ENCODE measurements around the gene ACACA.
A peak's percentile ranks its signal among the peaks of the same experiment; 100 is the strongest.
"Not testable (repeated sequence)": the region's sequence is repeated elsewhere in the genome, so short reads cannot be mapped to it uniquely, and the experiment has no call there.

The ACACA gene

DNA sequence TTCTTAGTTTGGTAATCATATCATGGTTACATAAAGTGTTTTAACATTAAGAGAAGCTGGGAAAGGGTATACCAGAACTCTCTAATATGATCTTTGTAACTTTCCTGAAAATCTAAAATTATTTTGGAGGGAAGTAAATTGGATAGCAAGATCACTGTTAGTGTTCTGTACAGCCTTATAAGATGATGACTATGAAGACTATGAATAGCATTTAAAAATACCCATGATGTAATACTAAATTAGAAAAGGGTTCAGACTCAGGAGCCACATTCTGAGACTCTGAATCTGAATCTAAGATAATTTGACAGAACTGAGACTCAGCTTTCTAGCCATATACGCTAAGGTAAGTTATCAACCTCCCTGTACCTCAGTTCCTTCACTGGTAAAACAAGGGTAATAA is 238.9 kb downstream of the ACACA start:
- DNase-seq: no peak

DNA sequence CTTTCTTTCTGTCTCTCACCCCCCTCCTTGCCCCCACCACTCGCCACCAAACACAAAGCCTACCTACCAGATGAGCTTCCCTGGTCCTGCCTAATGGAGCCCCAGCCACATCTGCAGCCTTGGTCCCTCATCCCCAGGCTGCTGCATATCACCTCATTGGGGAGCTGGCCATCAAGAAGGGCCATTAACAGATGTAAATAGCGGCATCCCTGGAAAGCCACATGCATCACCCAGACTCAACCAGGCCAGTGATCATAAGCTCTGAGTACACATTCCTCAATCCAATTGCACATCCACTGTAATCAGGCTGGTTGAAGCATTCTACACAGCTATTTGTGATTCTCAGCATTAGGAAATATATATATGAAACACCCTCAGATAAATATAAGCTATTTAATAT is 242.6 kb downstream of the ACACA start:
- no peak for DNase-seq

DNA sequence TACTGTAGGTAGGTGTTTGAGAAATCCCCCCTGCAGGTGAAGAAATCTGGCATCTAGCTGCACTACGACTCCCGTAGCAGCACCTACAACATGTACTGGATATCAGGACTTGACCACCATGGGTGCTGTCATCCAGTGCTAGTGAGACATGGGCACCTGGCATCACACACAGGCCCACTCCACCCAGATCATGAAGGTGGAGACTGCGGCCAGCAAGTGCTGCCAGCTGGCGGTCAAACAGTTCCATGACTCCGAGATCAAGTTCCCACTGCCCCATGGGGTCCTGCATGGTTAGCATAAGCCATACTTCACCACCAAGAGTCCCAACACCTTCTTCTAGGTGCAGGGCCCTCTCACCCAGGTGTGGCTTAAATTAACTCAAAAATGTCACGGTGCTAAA is 243.8 kb downstream of the ACACA start:
- no peak for DNase-seq

DNA sequence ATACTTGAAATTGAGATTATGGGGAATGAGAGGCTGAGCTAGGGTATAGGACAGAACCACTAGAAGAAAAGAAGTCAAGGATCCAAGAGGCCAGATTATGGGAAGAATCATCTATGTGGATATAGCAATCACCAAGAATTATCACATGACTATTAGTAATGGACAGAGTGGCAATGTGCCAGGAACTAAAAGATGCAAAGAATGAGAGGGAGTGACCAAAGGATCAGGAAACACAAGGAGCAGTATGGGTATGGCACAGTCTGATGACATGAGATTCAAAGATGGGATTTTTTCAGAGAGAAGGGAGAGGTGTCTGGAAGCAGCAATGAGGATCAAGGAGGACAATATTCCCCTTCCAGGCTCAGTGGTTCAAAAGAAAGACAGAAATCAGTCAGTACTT is 245.7 kb downstream of the ACACA start:
- DNase-seq: no peak

DNA sequence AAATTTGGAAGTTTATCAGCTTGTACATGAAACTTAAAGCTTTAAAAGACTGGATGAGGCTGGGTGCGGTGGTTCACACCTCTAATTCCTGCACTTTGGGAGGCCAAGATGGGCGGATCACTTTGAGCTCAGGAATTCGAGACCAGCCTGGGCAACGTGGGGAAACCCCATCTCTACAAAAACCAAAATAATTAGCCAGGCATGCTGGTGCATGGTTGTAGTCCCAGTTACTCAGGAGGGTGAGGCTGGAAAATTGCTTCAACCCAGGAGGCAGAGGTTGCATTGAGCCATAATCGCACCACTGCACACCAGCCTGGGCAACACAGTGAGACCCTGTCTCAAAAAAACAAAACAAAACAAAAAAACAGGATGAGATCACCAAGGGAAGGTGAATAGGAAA is 248.3 kb downstream of the ACACA start:
- DNase-seq: no peak

DNA sequence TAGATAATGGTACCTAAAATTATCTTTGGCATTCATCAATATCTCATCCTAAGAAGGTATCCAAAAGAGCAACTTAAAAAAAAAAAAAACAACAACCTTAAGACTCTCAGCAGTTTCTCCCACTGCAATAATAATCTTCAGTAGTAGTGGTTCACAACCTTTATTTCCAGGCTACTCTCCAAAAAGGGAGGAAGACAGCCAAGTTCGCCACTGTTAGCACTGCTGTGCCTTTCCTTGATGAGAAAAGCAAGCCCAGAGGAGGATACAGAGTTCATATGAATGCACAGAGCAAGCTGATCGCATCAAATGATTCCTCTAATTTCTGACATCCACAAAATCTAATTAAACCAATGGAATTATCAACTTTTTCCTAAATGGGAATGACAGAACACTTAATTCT is 258.5 kb downstream of the ACACA start:
- DNase-seq: no peak

DNA sequence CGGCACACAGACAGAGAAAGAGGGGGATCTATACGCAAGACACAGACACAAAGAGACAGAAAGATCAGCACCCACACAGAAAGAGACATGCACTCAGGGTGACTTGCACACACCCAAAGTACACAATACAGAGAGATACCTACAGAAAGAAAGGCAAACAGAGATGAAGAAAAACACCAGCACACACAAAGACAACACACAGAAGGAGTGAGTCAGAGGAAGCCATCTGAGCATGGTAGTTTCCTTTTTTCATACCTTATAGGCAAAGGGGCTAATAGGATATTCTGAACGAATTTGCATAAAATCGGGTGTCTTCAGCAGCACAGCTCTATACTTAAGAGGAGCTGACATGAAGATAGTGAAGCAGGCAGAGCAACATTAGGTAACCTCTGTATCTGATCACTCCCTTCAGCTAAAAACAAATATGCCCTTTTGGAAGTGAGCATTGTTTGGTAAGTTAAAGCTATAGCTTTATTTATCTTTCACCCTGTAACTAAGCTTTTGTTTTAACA is 259.3 kb downstream of the ACACA start:
- DNase-seq: no peak

DNA sequence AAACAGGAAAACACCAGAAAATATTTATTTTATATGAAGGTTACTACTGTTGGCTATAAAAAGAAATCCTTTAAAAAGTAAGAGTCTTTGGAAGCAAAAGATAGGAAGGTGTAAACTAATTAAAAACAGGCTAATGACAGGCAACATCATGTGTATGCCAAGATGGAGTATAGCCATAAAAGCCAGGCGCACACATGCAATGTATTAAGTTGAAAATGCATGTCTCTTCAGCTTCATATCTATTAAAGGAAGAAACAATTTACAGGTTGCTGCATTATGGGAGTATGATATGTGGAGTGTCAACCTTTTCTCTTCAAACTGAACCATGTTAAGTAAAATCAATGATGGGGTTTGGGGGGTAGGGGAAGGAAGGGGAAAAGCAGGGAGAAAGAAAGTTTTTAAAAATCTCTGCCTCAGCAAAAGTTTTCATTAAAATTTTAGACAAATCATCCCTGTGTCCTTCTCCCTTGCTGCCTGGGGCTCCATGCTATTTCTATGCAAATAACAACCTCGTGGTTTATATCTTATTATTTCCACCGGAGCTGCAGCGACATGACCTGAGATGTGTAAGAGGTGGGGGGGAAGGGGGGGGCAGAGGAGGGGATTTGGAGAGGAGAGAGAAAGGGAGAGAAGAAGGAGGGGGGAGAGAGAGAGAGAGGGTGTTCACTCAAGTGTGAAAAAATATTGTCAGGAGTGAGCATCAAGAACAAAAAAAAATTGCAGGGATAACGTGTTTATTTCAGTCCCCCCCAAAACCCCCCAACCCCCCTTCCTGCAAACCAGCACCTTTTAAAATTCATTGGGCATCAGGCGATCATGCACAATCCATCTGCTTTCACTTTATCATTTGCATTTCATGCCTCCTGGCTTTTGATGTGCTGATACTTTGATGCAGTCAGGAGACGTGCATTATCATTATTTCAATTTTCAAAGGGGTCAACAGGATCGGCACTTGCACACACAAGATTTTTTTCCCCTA is 260.3 kb downstream of the ACACA start:
- peak; percentile 11 for DNase-seq

DNA sequence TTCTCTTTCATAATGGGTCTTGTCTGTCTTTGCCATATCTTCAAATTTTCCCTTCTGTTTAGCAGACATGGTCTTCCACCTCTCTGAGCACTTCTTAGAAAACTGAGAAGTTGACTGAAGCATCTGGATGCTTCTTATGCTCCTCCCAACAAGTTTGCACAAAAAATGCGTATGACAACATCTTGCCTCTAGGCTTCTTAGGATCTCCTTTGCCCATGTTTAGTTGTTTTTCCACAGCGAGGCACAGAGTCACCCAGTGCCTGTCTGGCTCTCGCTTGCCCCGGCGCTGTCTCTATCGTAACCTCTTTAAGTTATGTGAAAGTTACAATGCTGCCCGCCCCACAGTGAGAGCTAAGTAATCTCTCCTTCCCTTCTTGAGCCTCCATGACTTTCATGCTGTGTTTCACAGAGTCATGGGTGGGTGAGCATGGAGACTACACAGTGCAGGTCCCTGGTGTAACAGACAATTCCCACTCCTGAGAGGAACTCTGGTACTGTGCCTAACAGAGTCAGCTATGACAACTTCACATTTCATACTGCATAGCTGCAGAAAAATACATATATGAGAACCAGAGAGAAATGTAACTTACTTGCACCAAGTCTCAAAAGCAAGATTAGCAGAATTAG is 262.4 kb downstream of the ACACA start:
- DNase-seq: no peak

DNA sequence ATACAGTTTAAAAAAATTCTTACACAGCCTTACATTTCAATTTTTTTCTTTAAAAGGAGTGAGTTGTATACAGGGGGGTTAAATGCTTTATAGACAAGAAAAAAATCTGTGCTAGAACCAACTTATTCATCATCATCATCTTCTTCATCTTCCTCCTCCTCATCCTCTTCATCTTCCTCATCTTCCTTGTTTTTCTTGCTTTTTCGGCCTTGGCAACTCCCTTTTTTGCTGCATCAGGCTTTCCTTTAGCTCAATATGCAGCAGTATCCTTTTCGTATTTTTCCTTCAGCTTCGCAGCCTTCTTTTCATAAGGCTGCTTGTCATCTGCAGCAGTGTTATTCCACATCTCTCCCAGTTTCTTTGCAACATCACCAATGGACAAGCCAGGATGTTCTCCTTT is 263.1 kb downstream of the ACACA start:
- DNase-seq: not testable (repeated sequence)

DNA sequence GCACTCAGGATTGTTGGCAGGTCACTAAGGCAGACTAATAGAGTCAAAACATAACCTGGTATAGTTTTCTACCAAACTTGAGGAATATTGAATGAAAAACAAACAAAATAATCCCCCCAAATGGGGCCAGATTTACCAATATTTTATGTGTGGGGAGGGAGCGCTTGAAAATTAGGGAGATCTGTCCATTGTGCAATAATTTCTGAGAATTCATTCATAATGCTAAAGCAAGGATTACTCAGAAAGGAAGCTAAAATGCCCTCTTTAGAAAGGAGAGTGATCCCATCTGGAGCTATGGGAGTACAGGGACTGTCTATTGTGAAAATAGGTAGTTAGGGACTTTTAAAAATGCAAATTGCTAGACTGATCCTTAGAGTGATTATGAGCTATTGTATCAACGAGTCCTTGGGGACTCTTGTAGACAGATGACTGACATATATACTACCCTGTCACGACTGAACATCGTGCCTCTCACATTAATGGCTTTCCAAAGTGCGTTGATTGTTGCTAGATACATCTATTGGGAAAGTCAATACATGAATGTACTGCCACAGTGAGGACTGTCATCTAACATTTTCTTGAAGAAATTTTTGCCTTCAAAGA is 264.2 kb downstream of the ACACA start:
- DNase-seq: no peak

DNA sequence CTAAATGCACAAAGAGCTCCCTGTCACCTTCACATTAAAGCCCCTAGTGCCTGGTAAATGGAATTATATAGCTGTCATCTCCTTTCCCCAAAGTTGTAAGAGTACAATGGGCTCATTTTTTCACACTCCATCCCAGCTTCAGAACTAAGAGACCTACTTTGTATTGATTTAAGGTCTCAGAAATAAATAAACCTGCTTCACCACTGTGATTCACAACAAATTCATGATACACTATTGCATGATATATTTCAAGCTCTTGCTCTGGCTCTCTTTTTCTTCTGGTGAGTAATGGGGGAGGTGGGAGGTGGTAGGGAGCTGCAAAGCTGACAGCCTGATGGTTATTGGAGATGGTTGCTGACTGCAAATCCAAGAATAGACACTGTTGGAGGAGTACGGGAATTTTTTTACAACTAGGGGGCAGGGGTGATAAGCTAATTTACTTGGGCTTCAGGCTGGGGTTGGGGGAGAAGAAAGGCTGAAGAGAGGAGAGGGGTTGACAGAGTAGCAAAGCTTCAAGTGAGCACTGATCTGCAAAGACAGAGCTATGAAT is 268.0 kb downstream of the ACACA start:
- no peak for DNase-seq

DNA sequence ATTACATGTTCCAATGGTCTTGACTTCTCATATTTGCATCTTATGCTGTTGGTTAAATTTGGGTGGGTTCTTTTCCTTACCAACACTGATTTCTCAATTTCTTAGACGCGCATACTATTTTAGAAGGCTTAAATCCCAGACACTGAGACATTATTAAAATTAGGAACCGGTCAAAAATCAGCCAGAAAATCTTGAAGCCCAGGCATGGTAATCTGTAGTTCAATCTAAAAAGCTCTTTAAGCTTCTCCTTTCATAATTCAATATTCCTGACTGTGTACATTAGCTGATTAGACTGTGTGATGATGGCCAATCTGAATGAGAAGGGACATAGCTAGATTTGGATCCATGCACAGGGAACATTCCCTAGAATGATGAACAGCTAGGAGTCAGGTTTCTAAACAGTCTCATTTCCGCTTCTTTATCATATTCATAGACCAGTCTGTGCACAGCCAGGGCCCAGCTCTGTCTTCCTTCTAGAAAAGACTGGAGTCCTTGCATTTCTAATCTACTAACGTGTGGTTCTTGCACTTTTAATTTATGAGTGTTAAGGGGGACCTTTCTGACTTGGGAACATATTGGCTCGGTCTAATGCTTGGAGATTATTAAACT is 268.6 kb downstream of the ACACA start:
- no peak for DNase-seq

DNA sequence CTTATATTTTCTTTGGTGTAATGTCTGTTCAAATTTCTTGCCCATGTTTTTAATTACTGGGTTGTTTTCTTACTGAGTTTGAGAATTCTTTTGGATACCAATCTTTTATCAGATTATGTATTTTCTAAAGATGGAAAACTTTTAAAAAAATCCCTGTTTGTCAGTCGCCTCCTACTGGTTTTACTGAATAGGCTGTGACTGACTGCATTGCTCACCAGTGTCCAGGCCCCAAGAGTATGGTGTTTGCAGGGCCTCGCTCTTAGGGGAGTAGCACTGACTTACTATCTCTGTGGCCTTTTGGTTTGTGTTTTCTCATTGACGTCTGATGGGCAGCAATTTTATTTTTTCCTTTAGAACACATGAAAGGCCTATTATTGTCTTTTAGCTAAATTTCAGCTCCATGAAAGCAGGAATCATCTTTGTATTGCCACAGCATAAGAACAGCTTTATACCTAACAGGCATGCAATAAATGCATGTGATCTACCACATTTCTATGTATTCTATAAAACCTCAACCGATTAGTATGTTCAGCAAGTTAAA is 269.5 kb downstream of the ACACA start:
- DNase-seq: no peak

DNA sequence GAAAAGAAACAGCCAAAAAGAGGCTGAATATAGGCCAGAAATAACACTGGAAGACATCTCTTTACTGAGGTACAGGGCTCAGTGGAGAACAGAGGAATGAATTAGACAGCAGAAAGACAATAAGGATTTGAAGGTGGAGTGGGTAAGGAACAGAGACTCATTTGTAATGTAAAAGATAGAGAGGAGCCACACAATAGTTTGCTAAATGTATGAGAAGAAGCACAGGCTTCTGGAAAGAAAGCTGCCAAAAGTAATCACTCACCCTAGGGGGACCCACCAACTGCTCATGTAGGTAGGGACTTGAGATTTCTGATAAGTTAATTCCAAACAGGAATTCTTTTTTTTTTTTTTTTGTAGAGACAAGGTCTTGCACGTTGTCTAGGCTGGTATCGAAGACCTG is 271.1 kb downstream of the ACACA start:
- no peak for DNase-seq

DNA sequence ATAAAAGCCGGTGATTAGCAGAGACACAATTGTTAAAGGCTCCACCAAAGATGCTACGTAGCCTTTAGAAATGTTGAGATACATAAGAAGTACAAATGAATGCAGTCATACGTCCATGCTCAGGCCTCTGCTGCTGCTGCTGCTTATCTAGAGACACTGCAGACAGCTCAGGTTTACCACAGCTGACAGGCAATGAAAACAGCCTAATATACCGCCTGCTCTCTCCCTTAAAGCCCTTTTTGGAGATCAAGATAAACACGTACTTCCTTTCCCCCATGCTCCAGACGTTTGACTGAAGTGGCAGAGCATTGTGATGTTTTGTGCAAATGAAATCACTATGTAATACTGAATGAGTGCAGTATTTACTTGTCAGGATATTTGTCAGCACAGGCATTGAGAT is 272.6 kb downstream of the ACACA start:
- no peak for DNase-seq

DNA sequence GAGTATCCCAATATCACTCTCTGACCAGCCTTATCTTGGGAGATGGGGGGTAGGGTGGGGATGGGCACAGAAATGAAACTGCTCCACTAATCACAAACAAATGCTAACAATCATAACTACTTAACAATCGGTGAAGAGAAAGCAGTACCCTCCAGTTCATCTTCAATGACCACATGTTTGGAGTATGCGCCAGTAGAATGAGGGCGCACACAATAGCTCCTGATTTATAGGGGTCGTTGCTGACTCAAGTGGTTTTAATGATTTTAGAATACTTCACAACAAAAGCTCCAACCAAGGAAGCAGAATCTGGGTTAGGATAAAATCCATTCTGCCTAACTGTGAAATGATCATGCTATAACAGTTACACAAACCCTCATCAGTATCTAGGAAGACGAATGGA is 273.5 kb downstream of the ACACA start:
- no peak for DNase-seq

DNA sequence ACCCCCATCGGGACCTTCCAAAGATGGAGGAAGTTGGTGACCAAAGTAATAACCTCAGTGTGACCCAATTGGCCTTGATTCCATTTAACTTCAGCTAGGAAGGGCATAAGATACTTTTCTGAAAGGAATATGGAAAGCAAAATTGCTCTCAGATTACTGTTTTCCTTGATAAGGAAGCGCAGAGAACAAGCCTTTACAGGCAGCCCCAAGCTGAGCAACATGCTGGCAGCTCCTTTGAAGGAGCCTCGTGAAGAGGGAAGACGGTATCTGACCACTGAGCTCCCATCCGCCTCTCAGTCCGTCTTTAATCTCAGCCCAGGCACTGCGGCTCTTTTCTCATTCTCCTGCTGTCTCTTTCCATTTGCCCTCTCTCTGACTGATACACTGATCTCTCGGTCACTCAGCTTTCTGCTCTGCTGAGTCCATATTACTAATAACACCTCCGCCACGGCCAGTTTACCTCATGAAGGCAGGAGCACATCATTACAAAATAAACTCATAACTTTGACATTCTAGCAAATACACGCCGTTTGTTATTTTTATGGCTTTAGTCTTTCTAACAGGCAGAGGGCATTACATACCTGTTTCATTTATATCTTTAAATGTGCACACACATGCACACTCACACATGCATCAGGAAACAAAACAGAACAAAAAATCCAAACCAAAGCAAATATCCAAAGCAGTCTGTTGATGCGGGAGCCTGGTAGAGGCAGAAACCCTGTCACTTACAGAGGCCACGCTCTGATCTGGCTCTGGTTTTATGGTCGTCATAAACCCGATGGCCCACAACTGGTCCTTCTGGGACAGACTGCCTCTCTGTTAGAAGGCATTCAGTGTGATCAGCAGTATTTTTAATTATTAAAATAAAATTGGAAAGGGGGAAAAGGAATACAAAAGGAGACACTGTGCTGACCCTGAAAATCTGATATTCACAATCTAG is 274.7 kb downstream of the ACACA start:
- no peak for DNase-seq

DNA sequence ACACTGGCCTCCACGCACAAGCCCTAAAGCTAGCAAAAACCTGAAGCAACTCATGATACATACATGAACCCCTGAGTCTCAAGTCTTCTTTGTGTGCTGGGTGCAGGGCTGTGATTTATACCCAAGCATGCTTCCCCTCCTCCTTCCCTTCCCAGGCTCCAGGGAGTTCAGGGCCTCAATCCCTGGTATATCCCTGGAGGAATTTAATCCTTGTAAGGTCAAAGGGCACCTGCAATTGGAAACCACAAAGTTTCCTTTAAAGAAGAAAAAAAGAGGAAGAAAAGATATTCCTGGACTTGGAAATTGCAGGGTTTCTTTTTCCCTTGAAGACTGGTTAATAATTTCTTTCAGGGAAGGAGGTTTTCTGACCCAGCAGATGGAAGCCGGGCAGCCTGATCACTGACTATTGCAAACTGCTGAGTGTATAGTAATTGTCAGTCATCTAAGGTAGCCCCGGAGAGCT is 275.6 kb downstream of the ACACA start:
- no peak for DNase-seq

DNA sequence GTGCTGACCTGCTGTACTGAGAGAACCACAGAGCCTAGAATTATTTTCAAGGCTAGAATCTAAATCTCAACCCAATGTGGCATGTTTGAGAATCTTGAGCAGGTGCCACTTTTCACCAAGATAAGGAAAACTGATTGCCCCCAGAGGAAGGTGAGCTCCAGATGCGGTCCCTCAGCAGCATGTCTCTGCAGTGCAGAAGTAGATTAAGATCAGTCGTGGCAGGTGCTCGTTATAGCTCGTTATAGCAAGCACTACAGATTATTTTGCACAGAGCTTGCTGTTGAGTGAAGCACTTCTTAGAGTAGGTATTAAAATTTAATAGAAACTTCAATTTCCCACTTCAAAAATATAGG is 281.8 kb downstream of the ACACA start:
- peak; percentile 24 for DNase-seq

Data from NCI-H2171 (cell line).